WTC11 (cell line): ENCODE results near the gene MS4A4A. TPM values are rescaled to one million over a fixed set of nuclear protein-coding genes. Genes with fewer than 3 reads are reported as not detected.

Experiments used
- ATAC-seq: fragments of 200-7000 bp; cut with Tn5 transposase; 2 replicates; pipeline ENCODE4 v1.10.0; 2021; ENCODE audit warnings: mild to moderate bottlenecking, moderate library complexity
- CTCF ChIA-PET: fragments of 300-600 bp; sonication (Branson Sonifier 250); formaldehyde crosslinking; loops from one replicate; lab custom pipeline; 2021; ENCODE audit warnings: antibody characterized with exemption; lab: Charles Lee
- POLR2A ChIA-PET: fragments of 350-600 bp; sonication (Branson Sonifier 250); formaldehyde crosslinking; loops from one replicate; lab custom pipeline; 2021; ENCODE audit warnings: antibody characterized with exemption; lab: Charles Lee
- DNase-seq: peaks from one replicate; pipeline ENCODE4 v3.0.0; 2021; ENCODE audit warnings: low spot score
- H3K27ac Mint-ChIP-seq: 2 replicates; pipeline ENCODE4 v1.8.0; 2021; ENCODE audit warnings: mixed read lengths
- H3K27me3 Mint-ChIP-seq: 2 replicates; pipeline ENCODE4 v1.8.0; 2021; ENCODE audit warnings: low read depth, mild to moderate bottlenecking, moderate library complexity, mixed read lengths
- H3K36me3 Mint-ChIP-seq: 2 replicates; pipeline ENCODE4 v1.8.0; 2021; ENCODE audit warnings: mixed read lengths
- H3K4me1 Mint-ChIP-seq: 2 replicates; pipeline ENCODE4 v1.8.0; 2022; ENCODE audit warnings: mixed read lengths
- H3K4me3 Mint-ChIP-seq: 2 replicates; pipeline ENCODE4 v1.8.0; 2021; ENCODE audit warnings: mild to moderate bottlenecking, moderate library complexity, mixed read lengths
- H3K9me3 Mint-ChIP-seq: 2 replicates; pipeline ENCODE4 v1.8.0; 2021; ENCODE audit warnings: mixed read lengths
- ATF1 ChIP-seq: sonication (generic); formaldehyde crosslinking; IDR thresholded peaks from 2 replicates; pipeline ENCODE4 v1.8.1; 2023; ENCODE audit warnings: mild to moderate bottlenecking, moderate library complexity, missing genetic modification reagents
- ESRRA ChIP-seq: sonication (generic); formaldehyde crosslinking; IDR thresholded peaks from 2 replicates; pipeline ENCODE4 v1.8.1; 2022; ENCODE audit warnings: mild to moderate bottlenecking, missing genetic modification reagents, borderline replicate concordance
- HMGA2 ChIP-seq: fragments of 250-450 bp; sonication (Bioruptor Pico); IDR thresholded peaks from 2 replicates; pipeline ENCODE4 v1.4.0; 2021; ENCODE audit warnings: mild to moderate bottlenecking, moderate library complexity
- JAZF1 ChIP-seq: fragments of 250-450 bp; sonication (Bioruptor Pico); IDR thresholded peaks from 2 replicates; pipeline ENCODE4 v1.9.0; 2021; ENCODE audit warnings: moderate library complexity, mild to moderate bottlenecking, inconsistent platforms
- NR1H2 ChIP-seq: sonication (generic); formaldehyde crosslinking; IDR thresholded peaks from 2 replicates; pipeline ENCODE4 v1.9.0; 2021; ENCODE audit warnings: mild to moderate bottlenecking, moderate library complexity, missing genetic modification reagents
- ZNF121 ChIP-seq: sonication (generic); formaldehyde crosslinking; IDR thresholded peaks from 2 replicates; pipeline ENCODE4 v1.8.0; 2023; ENCODE audit warnings: missing genetic modification reagents
- ZNF396 ChIP-seq: fragments of 250-450 bp; sonication (Bioruptor Pico); IDR thresholded peaks from 2 replicates; pipeline ENCODE4 v1.8.0; 2021; ENCODE audit warnings: mild to moderate bottlenecking, moderate library complexity, borderline replicate concordance
- ZNF416 ChIP-seq: fragments of 250-450 bp; sonication (Bioruptor Pico); IDR thresholded peaks from 2 replicates; pipeline ENCODE4 v1.9.0; 2021; ENCODE audit warnings: mild to moderate bottlenecking, inconsistent platforms
- ZSCAN18 ChIP-seq: fragments of 250-450 bp; sonication (Bioruptor Pico); IDR thresholded peaks from 2 replicates; pipeline ENCODE4 v2.1.2; 2022; ENCODE audit warnings: mild to moderate bottlenecking, moderate library complexity
- total RNA-seq: library from RNA; stranded (reverse); gene quantifications from 3 replicates; pipeline ENCODE4 v1.2.3, GENCODE V29; 2021
- TF ChIP-seq, protein P1 (sequence below): sonication (generic); formaldehyde crosslinking; IDR thresholded peaks from 2 replicates; pipeline ENCODE4 v1.8.0; 2022; ENCODE audit warnings: mild to moderate bottlenecking, missing genetic modification reagents
- TF ChIP-seq, protein P2 (sequence below): sonication (generic); formaldehyde crosslinking; IDR thresholded peaks from 2 replicates; pipeline ENCODE4 v1.8.0; 2022; ENCODE audit warnings: missing genetic modification reagents
- TF ChIP-seq, protein P3 (sequence below): sonication (generic); formaldehyde crosslinking; IDR thresholded peaks from 2 replicates; pipeline ENCODE4 v1.8.1; 2023; ENCODE audit warnings: mild to moderate bottlenecking, missing genetic modification reagents, moderate library complexity
- TF ChIP-seq, protein P4 (sequence below): fragments of 250-450 bp; sonication (Bioruptor Pico); IDR thresholded peaks from 2 replicates; pipeline ENCODE4 v1.9.0; 2021; ENCODE audit warnings: mild to moderate bottlenecking, borderline replicate concordance

The MS4A4A gene
- total RNA-seq, 1 experiment from 2014 or later: not detected

- TF ChIP-seq, protein P1, sequence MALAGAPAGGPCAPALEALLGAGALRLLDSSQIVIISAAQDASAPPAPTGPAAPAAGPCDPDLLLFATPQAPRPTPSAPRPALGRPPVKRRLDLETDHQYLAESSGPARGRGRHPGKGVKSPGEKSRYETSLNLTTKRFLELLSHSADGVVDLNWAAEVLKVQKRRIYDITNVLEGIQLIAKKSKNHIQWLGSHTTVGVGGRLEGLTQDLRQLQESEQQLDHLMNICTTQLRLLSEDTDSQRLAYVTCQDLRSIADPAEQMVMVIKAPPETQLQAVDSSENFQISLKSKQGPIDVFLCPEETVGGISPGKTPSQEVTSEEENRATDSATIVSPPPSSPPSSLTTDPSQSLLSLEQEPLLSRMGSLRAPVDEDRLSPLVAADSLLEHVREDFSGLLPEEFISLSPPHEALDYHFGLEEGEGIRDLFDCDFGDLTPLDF: no peak
Observed at GRCh38 chr11:60347084-60347797, 66.8 kb downstream of the MS4A4A start (continued).

DNA sequence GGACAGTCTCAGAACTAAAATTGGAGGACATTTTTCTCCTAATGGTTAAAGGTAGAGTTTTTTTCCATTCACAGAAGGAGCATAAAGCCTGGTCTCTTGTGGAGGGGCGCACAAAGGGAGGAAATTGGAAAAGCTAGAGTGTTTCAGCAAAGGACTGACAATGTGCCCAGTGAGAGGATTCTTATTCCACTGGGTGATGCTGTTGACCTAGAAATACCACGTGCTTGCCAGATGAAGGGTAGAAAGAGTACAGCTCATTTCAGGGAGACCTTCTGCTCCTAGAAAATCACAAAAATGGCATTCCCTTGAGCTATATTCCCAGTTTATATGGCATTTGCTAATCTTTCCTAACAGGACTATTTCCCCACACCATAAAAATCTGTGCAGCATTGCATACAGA is 67.7 kb downstream of the MS4A4A start:
- ChIA-PET CTCF (interaction anchor here (0.6 to 7.0 kb wide), 19 partner anchors 15 to 551 kb away, joined by 3 to 70 read pairs (median 4); no protein-coding TSS in a partner anchor), POLR2A (no interaction called here)
- Mint-ChIP-seq H3K4me1 (peaks cover 14% of the 10 kb centered on the region), H3K27me3 (no peaks in the 10 kb centered on the region), H3K36me3 (no peaks in the 10 kb centered on the region), H3K4me3 (no peak overlapping the region), H3K27ac (no peak overlapping the region), H3K9me3 (peaks cover 21% of the 10 kb centered on the region)
- peak; percentile 79 for ATAC-seq
- no peak for DNase-seq
- TF ChIP-seq, protein P2, sequence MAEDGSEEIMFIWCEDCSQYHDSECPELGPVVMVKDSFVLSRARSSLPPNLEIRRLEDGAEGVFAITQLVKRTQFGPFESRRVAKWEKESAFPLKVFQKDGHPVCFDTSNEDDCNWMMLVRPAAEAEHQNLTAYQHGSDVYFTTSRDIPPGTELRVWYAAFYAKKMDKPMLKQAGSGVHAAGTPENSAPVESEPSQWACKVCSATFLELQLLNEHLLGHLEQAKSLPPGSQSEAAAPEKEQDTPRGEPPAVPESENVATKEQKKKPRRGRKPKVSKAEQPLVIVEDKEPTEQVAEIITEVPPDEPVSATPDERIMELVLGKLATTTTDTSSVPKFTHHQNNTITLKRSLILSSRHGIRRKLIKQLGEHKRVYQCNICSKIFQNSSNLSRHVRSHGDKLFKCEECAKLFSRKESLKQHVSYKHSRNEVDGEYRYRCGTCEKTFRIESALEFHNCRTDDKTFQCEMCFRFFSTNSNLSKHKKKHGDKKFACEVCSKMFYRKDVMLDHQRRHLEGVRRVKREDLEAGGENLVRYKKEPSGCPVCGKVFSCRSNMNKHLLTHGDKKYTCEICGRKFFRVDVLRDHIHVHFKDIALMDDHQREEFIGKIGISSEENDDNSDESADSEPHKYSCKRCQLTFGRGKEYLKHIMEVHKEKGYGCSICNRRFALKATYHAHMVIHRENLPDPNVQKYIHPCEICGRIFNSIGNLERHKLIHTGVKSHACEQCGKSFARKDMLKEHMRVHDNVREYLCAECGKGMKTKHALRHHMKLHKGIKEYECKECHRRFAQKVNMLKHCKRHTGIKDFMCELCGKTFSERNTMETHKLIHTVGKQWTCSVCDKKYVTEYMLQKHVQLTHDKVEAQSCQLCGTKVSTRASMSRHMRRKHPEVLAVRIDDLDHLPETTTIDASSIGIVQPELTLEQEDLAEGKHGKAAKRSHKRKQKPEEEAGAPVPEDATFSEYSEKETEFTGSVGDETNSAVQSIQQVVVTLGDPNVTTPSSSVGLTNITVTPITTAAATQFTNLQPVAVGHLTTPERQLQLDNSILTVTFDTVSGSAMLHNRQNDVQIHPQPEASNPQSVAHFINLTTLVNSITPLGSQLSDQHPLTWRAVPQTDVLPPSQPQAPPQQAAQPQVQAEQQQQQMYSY (CRISPR knock-in tag): no peak
- TF ChIP-seq, protein P3, sequence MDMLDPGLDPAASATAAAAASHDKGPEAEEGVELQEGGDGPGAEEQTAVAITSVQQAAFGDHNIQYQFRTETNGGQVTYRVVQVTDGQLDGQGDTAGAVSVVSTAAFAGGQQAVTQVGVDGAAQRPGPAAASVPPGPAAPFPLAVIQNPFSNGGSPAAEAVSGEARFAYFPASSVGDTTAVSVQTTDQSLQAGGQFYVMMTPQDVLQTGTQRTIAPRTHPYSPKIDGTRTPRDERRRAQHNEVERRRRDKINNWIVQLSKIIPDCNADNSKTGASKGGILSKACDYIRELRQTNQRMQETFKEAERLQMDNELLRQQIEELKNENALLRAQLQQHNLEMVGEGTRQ (CRISPR knock-in tag): no peak
- no peak for TF ChIP-seq ZSCAN18 (CRISPR knock-in tag)
- TF ChIP-seq ZNF121 (CRISPR knock-in tag): no peak
- TF ChIP-seq ZNF396 (CRISPR knock-in tag): no peak
- no peak for TF ChIP-seq ZNF416 (CRISPR knock-in tag)
- no peak for TF ChIP-seq ESRRA (CRISPR knock-in tag)
- TF ChIP-seq NR1H2 (CRISPR knock-in tag): no peak
- no peak for TF ChIP-seq ATF1 (CRISPR knock-in tag)
- no peak for TF ChIP-seq JAZF1 (CRISPR knock-in tag)
- no peak for TF ChIP-seq HMGA2 (CRISPR knock-in tag)
- TF ChIP-seq, protein P4, sequence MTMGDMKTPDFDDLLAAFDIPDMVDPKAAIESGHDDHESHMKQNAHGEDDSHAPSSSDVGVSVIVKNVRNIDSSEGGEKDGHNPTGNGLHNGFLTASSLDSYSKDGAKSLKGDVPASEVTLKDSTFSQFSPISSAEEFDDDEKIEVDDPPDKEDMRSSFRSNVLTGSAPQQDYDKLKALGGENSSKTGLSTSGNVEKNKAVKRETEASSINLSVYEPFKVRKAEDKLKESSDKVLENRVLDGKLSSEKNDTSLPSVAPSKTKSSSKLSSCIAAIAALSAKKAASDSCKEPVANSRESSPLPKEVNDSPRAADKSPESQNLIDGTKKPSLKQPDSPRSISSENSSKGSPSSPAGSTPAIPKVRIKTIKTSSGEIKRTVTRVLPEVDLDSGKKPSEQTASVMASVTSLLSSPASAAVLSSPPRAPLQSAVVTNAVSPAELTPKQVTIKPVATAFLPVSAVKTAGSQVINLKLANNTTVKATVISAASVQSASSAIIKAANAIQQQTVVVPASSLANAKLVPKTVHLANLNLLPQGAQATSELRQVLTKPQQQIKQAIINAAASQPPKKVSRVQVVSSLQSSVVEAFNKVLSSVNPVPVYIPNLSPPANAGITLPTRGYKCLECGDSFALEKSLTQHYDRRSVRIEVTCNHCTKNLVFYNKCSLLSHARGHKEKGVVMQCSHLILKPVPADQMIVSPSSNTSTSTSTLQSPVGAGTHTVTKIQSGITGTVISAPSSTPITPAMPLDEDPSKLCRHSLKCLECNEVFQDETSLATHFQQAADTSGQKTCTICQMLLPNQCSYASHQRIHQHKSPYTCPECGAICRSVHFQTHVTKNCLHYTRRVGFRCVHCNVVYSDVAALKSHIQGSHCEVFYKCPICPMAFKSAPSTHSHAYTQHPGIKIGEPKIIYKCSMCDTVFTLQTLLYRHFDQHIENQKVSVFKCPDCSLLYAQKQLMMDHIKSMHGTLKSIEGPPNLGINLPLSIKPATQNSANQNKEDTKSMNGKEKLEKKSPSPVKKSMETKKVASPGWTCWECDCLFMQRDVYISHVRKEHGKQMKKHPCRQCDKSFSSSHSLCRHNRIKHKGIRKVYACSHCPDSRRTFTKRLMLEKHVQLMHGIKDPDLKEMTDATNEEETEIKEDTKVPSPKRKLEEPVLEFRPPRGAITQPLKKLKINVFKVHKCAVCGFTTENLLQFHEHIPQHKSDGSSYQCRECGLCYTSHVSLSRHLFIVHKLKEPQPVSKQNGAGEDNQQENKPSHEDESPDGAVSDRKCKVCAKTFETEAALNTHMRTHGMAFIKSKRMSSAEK (CRISPR knock-in tag): no peak
